GM23338 (cell line): ENCODE results near the gene PHKG1. TPM values are rescaled to one million over a fixed set of nuclear protein-coding genes. Genes with fewer than 3 reads are reported as not detected.

Experiments used
- ATAC-seq: fragments of 200-7000 bp; cut with Tn5 transposase; 3 replicates; pipeline ENCODE4 v1.9.1; 2020
- DNase-seq: peaks from one replicate; pipeline ENCODE4 v3.0.0-alpha.2; 2015; ENCODE audit warnings: low spot score
- H2AFZ ChIP-seq: fragments of 200-600 bp; sonication (generic); 2 replicates; pipeline ENCODE4 v1.8.0; 2016; ENCODE audit warnings: antibody characterized with exemption, mild to moderate bottlenecking, moderate library complexity
- H3F3A ChIP-seq: fragments of 200-600 bp; sonication (generic); replicated peaks from 2 replicates; pipeline ENCODE4 v1.8.0; 2017; ENCODE audit warnings: antibody characterized with exemption, mixed run types, low read depth
- H3K27ac ChIP-seq: fragments of 200-600 bp; sonication (generic); 2 replicates; pipeline ENCODE4 v1.6.1; 2016; ENCODE audit warnings: low read depth
- H3K27me3 ChIP-seq: fragments of 200-600 bp; sonication (generic); 2 replicates; pipeline ENCODE4 v1.8.0; 2016; ENCODE audit warnings: mild to moderate bottlenecking, mixed run types, moderate library complexity; ENCODE audit not compliant: insufficient read depth
- H3K36me3 ChIP-seq: fragments of 200-600 bp; sonication (generic); 2 replicates; pipeline ENCODE4 v1.8.0; 2016; ENCODE audit warnings: mild to moderate bottlenecking; ENCODE audit not compliant: insufficient read depth
- H3K4me1 ChIP-seq: fragments of 200-600 bp; sonication (generic); 2 replicates; pipeline ENCODE4 v1.8.0; 2016; ENCODE audit warnings: mild to moderate bottlenecking, moderate library complexity; ENCODE audit not compliant: insufficient read depth
- H3K4me2 ChIP-seq: fragments of 200-600 bp; sonication (generic); 2 replicates; pipeline ENCODE4 v1.7.1; 2017; ENCODE audit warnings: mixed run types
- H3K4me3 ChIP-seq: fragments of 200-600 bp; sonication (generic); 2 replicates; pipeline ENCODE4 v1.6.1; 2016; ENCODE audit warnings: mixed run types
- H3K79me2 ChIP-seq: fragments of 200-600 bp; sonication (generic); replicated peaks from 2 replicates; pipeline ENCODE4 v1.8.0; 2017; ENCODE audit warnings: mild to moderate bottlenecking; ENCODE audit not compliant: insufficient read depth
- H3K9me2 ChIP-seq: fragments of 200-600 bp; sonication (generic); 2 replicates; pipeline ENCODE4 v1.8.0; 2017; ENCODE audit not compliant: insufficient read depth
- H4K20me1 ChIP-seq: fragments of 200-600 bp; sonication (generic); replicated peaks from 2 replicates; pipeline ENCODE4 v1.8.0; 2017; ENCODE audit warnings: mild to moderate bottlenecking; ENCODE audit not compliant: insufficient read depth
- H3K27ac Mint-ChIP-seq: 2 replicates; pipeline ENCODE4 v1.8.0; 2020; ENCODE audit warnings: inconsistent platforms, mild to moderate bottlenecking, moderate library complexity, mixed read lengths
- H3K27me3 Mint-ChIP-seq: 3 replicates; pipeline ENCODE4 v1.8.0; 2022; ENCODE audit warnings: low read depth, mild to moderate bottlenecking, moderate library complexity, mixed read lengths, inconsistent platforms; ENCODE audit not compliant: insufficient read depth, poor library complexity
- H3K36me3 Mint-ChIP-seq: 3 replicates; pipeline ENCODE4 v1.8.0; 2021; ENCODE audit warnings: low read depth, mild to moderate bottlenecking, inconsistent platforms, moderate library complexity, mixed read lengths
- H3K4me1 Mint-ChIP-seq: 3 replicates; pipeline ENCODE4 v1.8.0; 2020; ENCODE audit warnings: mild to moderate bottlenecking, inconsistent platforms, mixed read lengths
- H3K4me3 Mint-ChIP-seq: 3 replicates; pipeline ENCODE4 v1.8.0; 2021; ENCODE audit warnings: moderate library complexity, mild to moderate bottlenecking, inconsistent platforms, mixed read lengths
- H3K9me3 Mint-ChIP-seq: 3 replicates; pipeline ENCODE4 v1.8.0; 2020; ENCODE audit warnings: moderate library complexity, mild to moderate bottlenecking, inconsistent platforms, mixed read lengths
- CREB1 ChIP-seq: fragments of 250-450 bp; sonication (Bioruptor Pico); IDR thresholded peaks from 2 replicates; pipeline ENCODE4 v1.5.0; 2020; ENCODE audit warnings: low read depth, mild to moderate bottlenecking, moderate library complexity
- CTCF ChIP-seq, 2 experiments: fragments of 200-600 bp in 1 of 2; sonication (generic) in 1 of 2; conservative IDR thresholded peaks; 2 replicates each; pipeline versions ENCODE4 v1.5.1 to v1.6.1; 2016 to 2017; ENCODE audit warnings: antibody characterized with exemption in 2 of 2, low read depth in 2 of 2, mild to moderate bottlenecking in 2 of 2, moderate library complexity in 1 of 2
- ETS1 ChIP-seq: IDR thresholded peaks from 2 replicates; pipeline ENCODE4 v1.6.1; 2016; ENCODE audit warnings: antibody characterized with exemption
- EZH2 ChIP-seq: fragments of 200-600 bp; sonication (generic); IDR thresholded peaks from one replicate; pipeline ENCODE4 v1.8.0; 2017; ENCODE audit warnings: antibody characterized with exemption, mild to moderate bottlenecking, low read depth; ENCODE audit not compliant: unreplicated experiment
- EZH2phosphoT487 ChIP-seq: fragments of 200-600 bp; sonication (generic); IDR thresholded peaks from one replicate; pipeline ENCODE4 v1.8.1; 2018; ENCODE audit warnings: antibody characterized with exemption; ENCODE audit not compliant: unreplicated experiment
- JUNB ChIP-seq: IDR thresholded peaks from one replicate; pipeline ENCODE4 v1.6.1; 2016; ENCODE audit warnings: antibody characterized with exemption; ENCODE audit not compliant: unreplicated experiment
- NANOG ChIP-seq: IDR thresholded peaks from 2 replicates; pipeline ENCODE4 v1.6.1; 2016; ENCODE audit warnings: antibody characterized with exemption, borderline replicate concordance
- POLR2AphosphoS5 ChIP-seq: IDR thresholded peaks from 2 replicates; pipeline ENCODE4 v1.6.1; 2016; ENCODE audit warnings: antibody characterized with exemption, low read depth
- REST ChIP-seq: IDR thresholded peaks from one replicate; pipeline ENCODE4 v1.6.1; 2018; ENCODE audit warnings: antibody characterized with exemption; ENCODE audit not compliant: unreplicated experiment
- STAT1 ChIP-seq: IDR thresholded peaks from one replicate; pipeline ENCODE4 v1.6.1; 2016; ENCODE audit warnings: antibody characterized with exemption; ENCODE audit not compliant: unreplicated experiment
- ZNF114 ChIP-seq: fragments of 250-450 bp; sonication (Bioruptor Pico); IDR thresholded peaks from 2 replicates; pipeline ENCODE4 v1.5.0; 2020; ENCODE audit warnings: mild to moderate bottlenecking, moderate library complexity
- ZNF331 ChIP-seq: fragments of 250-450 bp; sonication (Bioruptor Pico); IDR thresholded peaks from 2 replicates; pipeline ENCODE4 v1.5.0; 2020; ENCODE audit warnings: low read depth, mild to moderate bottlenecking, moderate library complexity
- polyA plus RNA-seq: library from polyadenylated mRNA; unstranded; fragments of >200 nt; fragmentation: Nextera tagmentation; extraction: Ambion mirVana; gene quantifications from 2 replicates; pipeline ENCODE4 v1.2.1, GENCODE V29; 2016
- total RNA-seq: library from RNA; depleted of rRNA; stranded (reverse); fragments of >200 nt; shearing (Covaris generic); gene quantifications from 2 replicates; pipeline ENCODE4 v1.2.3, GENCODE V29; 2014
- TF ChIP-seq, protein P1 (sequence below): fragments of 250-450 bp; sonication (Bioruptor Pico); IDR thresholded peaks from 2 replicates; pipeline ENCODE4 v1.5.0; 2020; ENCODE audit warnings: mild to moderate bottlenecking, moderate library complexity

The PHKG1 gene
- total and polyA plus RNA-seq, 2 experiments from 2014 or later: not detected

- Mint-ChIP-seq H3K4me3 (no peak overlapping the region), H3K36me3 (peaks cover 23% of the 10 kb centered on the region), H3K4me1 (no peaks in the 10 kb centered on the region), H3K9me3 (peaks cover 96% of the 10 kb centered on the region), H3K27me3 (peaks cover 7% of the 10 kb centered on the region), H3K27ac (no peak overlapping the region)
- no peaks in the 10 kb centered on the region for H3K4me1 ChIP-seq
- H3K27me3 ChIP-seq: no peaks in the 10 kb centered on the region
- no peak overlapping the region for H3K4me3 ChIP-seq
- H4K20me1 ChIP-seq: no peaks in the 10 kb centered on the region
- DNase-seq (no peak), ATAC-seq (no peak)
- H2AFZ ChIP-seq: no peak overlapping the region
- no peaks in the 10 kb centered on the region for H3K79me2 ChIP-seq
- no peaks in the 10 kb centered on the region for H3K9me2 ChIP-seq
- H3K4me2 ChIP-seq: no peak overlapping the region
- no peaks in the 10 kb centered on the region for H3F3A ChIP-seq
- H3K27ac ChIP-seq: no peak overlapping the region
- TF ChIP-seq STAT1 (no peak), EZH2phosphoT487 (no peak), NANOG (no peak), ZNF114 (no peak), CTCF (conservative IDR thresholded peaks at IDR 0.05; ENCODE audit: low read depth in 2 of 2) (no peak), REST (no peak), POLR2AphosphoS5 (no peak), JUNB (no peak), ETS1 (no peak), EZH2 (no peak), CREB1 (CRISPR knock-in tag) (no peak), ZNF331 (CRISPR knock-in tag) (no peak)
- TF ChIP-seq, protein P1, sequence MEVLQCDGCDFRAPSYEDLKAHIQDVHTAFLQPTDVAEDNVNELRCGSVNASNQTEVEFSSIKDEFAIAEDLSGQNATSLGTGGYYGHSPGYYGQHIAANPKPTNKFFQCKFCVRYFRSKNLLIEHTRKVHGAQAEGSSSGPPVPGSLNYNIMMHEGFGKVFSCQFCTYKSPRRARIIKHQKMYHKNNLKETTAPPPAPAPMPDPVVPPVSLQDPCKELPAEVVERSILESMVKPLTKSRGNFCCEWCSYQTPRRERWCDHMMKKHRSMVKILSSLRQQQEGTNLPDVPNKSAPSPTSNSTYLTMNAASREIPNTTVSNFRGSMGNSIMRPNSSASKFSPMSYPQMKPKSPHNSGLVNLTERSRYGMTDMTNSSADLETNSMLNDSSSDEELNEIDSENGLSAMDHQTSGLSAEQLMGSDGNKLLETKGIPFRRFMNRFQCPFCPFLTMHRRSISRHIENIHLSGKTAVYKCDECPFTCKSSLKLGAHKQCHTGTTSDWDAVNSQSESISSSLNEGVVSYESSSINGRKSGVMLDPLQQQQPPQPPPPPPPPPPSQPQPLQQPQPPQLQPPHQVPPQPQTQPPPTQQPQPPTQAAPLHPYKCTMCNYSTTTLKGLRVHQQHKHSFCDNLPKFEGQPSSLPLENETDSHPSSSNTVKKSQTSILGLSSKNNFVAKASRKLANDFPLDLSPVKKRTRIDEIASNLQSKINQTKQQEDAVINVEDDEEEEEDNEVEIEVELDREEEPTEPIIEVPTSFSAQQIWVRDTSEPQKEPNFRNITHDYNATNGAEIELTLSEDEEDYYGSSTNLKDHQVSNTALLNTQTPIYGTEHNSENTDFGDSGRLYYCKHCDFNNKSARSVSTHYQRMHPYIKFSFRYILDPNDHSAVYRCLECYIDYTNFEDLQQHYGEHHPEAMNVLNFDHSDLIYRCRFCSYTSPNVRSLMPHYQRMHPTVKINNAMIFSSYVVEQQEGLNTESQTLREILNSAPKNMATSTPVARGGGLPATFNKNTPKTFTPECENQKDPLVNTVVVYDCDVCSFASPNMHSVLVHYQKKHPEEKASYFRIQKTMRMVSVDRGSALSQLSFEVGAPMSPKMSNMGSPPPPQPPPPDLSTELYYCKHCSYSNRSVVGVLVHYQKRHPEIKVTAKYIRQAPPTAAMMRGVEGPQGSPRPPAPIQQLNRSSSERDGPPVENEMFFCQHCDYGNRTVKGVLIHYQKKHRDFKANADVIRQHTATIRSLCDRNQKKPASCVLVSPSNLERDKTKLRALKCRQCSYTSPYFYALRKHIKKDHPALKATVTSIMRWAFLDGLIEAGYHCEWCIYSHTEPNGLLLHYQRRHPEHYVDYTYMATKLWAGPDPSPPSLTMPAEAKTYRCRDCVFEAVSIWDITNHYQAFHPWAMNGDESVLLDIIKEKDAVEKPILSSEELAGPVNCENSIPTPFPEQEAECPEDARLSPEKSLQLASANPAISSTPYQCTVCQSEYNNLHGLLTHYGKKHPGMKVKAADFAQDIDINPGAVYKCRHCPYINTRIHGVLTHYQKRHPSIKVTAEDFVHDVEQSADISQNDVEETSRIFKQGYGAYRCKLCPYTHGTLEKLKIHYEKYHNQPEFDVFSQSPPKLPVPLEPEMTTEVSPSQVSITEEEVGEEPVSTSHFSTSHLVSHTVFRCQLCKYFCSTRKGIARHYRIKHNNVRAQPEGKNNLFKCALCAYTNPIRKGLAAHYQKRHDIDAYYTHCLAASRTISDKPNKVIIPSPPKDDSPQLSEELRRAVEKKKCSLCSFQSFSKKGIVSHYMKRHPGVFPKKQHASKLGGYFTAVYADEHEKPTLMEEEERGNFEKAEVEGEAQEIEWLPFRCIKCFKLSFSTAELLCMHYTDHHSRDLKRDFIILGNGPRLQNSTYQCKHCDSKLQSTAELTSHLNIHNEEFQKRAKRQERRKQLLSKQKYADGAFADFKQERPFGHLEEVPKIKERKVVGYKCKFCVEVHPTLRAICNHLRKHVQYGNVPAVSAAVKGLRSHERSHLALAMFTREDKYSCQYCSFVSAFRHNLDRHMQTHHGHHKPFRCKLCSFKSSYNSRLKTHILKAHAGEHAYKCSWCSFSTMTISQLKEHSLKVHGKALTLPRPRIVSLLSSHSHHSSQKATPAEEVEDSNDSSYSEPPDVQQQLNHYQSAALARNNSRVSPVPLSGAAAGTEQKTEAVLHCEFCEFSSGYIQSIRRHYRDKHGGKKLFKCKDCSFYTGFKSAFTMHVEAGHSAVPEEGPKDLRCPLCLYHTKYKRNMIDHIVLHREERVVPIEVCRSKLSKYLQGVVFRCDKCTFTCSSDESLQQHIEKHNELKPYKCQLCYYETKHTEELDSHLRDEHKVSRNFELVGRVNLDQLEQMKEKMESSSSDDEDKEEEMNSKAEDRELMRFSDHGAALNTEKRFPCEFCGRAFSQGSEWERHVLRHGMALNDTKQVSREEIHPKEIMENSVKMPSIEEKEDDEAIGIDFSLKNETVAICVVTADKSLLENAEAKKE: no peak
- H3K36me3 ChIP-seq: no peaks in the 10 kb centered on the region
Observed at GRCh38 chr7:56124981-56125380, 32.2 kb upstream of the PHKG1 start.
